Panc1 (cell line): ENCODE data around the gene FSTL4.

Experiments used
- POLR2AphosphoS5 ChIP-seq: IDR thresholded peaks from 2 replicates; pipeline ENCODE4 v1.6.1; 2012; ENCODE audit warnings: mild to moderate bottlenecking, low read depth, low read length, moderate library complexity
- SIN3A ChIP-seq: IDR thresholded peaks from 2 replicates; pipeline ENCODE4 v1.6.1; 2012; ENCODE audit warnings: low read depth, mild to moderate bottlenecking, low read length, moderate library complexity, borderline replicate concordance; ENCODE audit not compliant: insufficient read depth
- TCF7L2 ChIP-seq: IDR thresholded peaks from 2 replicates; pipeline ENCODE4 v1.6.1; 2011; ENCODE audit warnings: mild to moderate bottlenecking, low read depth, low read length, inconsistent platforms
- TF ChIP-seq, protein P1 (sequence below): fragments of 450-650 bp; IDR thresholded peaks from 2 replicates; pipeline ENCODE4 v1.5.1; 2017; ENCODE audit warnings: mild to moderate bottlenecking
- TF ChIP-seq, protein P2 (sequence below), 2 experiments: IDR thresholded peaks; 2 replicates each; pipeline ENCODE4 v1.6.1; 2011 to 2012; ENCODE audit warnings: low read depth in 2 of 2, control low read depth in 1 of 2, low read length in 1 of 2, mild to moderate bottlenecking in 1 of 2, moderate library complexity in 1 of 2; ENCODE audit not compliant: insufficient read depth in 1 of 2

- no peak for TF ChIP-seq POLR2AphosphoS5
- TF ChIP-seq, protein P1, sequence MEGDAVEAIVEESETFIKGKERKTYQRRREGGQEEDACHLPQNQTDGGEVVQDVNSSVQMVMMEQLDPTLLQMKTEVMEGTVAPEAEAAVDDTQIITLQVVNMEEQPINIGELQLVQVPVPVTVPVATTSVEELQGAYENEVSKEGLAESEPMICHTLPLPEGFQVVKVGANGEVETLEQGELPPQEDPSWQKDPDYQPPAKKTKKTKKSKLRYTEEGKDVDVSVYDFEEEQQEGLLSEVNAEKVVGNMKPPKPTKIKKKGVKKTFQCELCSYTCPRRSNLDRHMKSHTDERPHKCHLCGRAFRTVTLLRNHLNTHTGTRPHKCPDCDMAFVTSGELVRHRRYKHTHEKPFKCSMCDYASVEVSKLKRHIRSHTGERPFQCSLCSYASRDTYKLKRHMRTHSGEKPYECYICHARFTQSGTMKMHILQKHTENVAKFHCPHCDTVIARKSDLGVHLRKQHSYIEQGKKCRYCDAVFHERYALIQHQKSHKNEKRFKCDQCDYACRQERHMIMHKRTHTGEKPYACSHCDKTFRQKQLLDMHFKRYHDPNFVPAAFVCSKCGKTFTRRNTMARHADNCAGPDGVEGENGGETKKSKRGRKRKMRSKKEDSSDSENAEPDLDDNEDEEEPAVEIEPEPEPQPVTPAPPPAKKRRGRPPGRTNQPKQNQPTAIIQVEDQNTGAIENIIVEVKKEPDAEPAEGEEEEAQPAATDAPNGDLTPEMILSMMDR: no peak
- no peak for TF ChIP-seq SIN3A
- TF ChIP-seq, protein P2, sequence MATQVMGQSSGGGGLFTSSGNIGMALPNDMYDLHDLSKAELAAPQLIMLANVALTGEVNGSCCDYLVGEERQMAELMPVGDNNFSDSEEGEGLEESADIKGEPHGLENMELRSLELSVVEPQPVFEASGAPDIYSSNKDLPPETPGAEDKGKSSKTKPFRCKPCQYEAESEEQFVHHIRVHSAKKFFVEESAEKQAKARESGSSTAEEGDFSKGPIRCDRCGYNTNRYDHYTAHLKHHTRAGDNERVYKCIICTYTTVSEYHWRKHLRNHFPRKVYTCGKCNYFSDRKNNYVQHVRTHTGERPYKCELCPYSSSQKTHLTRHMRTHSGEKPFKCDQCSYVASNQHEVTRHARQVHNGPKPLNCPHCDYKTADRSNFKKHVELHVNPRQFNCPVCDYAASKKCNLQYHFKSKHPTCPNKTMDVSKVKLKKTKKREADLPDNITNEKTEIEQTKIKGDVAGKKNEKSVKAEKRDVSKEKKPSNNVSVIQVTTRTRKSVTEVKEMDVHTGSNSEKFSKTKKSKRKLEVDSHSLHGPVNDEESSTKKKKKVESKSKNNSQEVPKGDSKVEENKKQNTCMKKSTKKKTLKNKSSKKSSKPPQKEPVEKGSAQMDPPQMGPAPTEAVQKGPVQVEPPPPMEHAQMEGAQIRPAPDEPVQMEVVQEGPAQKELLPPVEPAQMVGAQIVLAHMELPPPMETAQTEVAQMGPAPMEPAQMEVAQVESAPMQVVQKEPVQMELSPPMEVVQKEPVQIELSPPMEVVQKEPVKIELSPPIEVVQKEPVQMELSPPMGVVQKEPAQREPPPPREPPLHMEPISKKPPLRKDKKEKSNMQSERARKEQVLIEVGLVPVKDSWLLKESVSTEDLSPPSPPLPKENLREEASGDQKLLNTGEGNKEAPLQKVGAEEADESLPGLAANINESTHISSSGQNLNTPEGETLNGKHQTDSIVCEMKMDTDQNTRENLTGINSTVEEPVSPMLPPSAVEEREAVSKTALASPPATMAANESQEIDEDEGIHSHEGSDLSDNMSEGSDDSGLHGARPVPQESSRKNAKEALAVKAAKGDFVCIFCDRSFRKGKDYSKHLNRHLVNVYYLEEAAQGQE (IDR thresholded peaks at IDR 0.05; ENCODE audit: insufficient read depth in 1 of 2, low read depth in 2 of 2, low read length in 1 of 2): no peak
- no peak for TF ChIP-seq TCF7L2
These were observed 173.9 kb downstream of the FSTL4 start for GRCh38 chr5:133438487-133438886.
